Stimulated activated CD4-positive, alpha-beta T cell treated with anti-CD3 and anti-CD28 coated beads, Interleukin-15, amount 100 ng/mL, for 24 hours (primary cell): ENCODE results near the gene NIPSNAP2.

Experiments used
- DNase-seq: peaks from one replicate; pipeline ENCODE4 v3.0.0-alpha.2; 2020

The NIPSNAP2 gene

GRCh38 chr7:55964261-55965099, at the start of gene NIPSNAP2:
Gene NIPSNAP2 (plus strand): TSS chr7:55964585. CDS start chr7:55964610, 25 bp downstream.
- DNase-seq = peak; percentile 69

GRCh38 chr7:55917771-55918170, 46.6 kb upstream of the NIPSNAP2 start:
- no peak for DNase-seq

- DNase-seq = no peak
Observed at GRCh38 chr7:55928006-55928767, 36.2 kb upstream of the NIPSNAP2 start.

- DNase-seq = no peak
Observed at GRCh38 chr7:55931421-55932151, 32.8 kb upstream of the NIPSNAP2 start.

GRCh38 chr7:55939514-55940123, 24.8 kb upstream of the NIPSNAP2 start:
- no peak for DNase-seq

- DNase-seq = no peak
Observed at GRCh38 chr7:55946545-55946944, 17.8 kb upstream of the NIPSNAP2 start.

GRCh38 chr7:55951637-55952351, 12.6 kb upstream of the NIPSNAP2 start, which contains the start of gene MRPS17:
Gene MRPS17 (plus strand): TSS chr7:55951877. CDS start chr7:55953196, 1,319 bp downstream.
- peak; percentile 94 for DNase-seq

GRCh38 chr7:55952352-55952671, 12.1 kb upstream of the NIPSNAP2 start:
- peak; percentile 12 for DNase-seq

- DNase-seq = no peak
Observed at GRCh38 chr7:55953707-55954475, 10.5 kb upstream of the NIPSNAP2 start.

GRCh38 chr7:55957190-55957589, 7.2 kb upstream of the NIPSNAP2 start:
- no peak for DNase-seq

GRCh38 chr7:55962014-55962413, 2.4 kb upstream of the NIPSNAP2 start:
- no peak for DNase-seq

GRCh38 chr7:55963584-55964168, 709 bp upstream of the NIPSNAP2 start:
- no peak for DNase-seq

- DNase-seq = no peak
Observed at GRCh38 chr7:55965100-55965470, 700 bp downstream of the NIPSNAP2 start.

GRCh38 chr7:55965805-55966421, 1.5 kb downstream of the NIPSNAP2 start:
- no peak for DNase-seq

- no peak for DNase-seq
Observed at GRCh38 chr7:55966851-55967250, 2.5 kb downstream of the NIPSNAP2 start.

GRCh38 chr7:55969391-55969790, 5.0 kb downstream of the NIPSNAP2 start:
- DNase-seq = no peak

GRCh38 chr7:55970561-55970960, 6.2 kb downstream of the NIPSNAP2 start:
- DNase-seq = no peak

- DNase-seq = no peak
Observed at GRCh38 chr7:55970978-55971377, 6.6 kb downstream of the NIPSNAP2 start.

- no peak for DNase-seq
Observed at GRCh38 chr7:55973747-55974250, 9.4 kb downstream of the NIPSNAP2 start.

- no peak for DNase-seq
Observed at GRCh38 chr7:55975988-55976633, 11.7 kb downstream of the NIPSNAP2 start.
